Endothelial cell of umbilical vein (primary cell): ENCODE results near the gene OR51B2.

Experiments used
- CTCF ChIP-seq, 2 donors: IDR thresholded peaks; 1 replicate in 1 of 2; 2 replicates in 1 of 2; pipeline ENCODE4 v1.5.1; 2011; ENCODE audit warnings: low read length in 2 of 2, mild to moderate bottlenecking in 2 of 2, moderate library complexity in 2 of 2, control low read depth in 1 of 2, inconsistent platforms in 1 of 2, low read depth in 1 of 2; ENCODE audit not compliant: insufficient read depth in 1 of 2; ENCODE audit errors: extremely low read depth in 1 of 2
- MAX ChIP-seq: IDR thresholded peaks from 2 replicates; pipeline ENCODE4 v1.6.1; 2011; ENCODE audit not compliant: insufficient read depth, insufficient read length
- POLR2A ChIP-seq: IDR thresholded peaks from 2 replicates; pipeline ENCODE4 v1.6.1; 2012; ENCODE audit warnings: low read depth, mild to moderate bottlenecking, control low read depth, low read length
- POLR2AphosphoS5 ChIP-seq: IDR thresholded peaks from 2 replicates; pipeline ENCODE4 v1.6.1; 2012; ENCODE audit warnings: low read depth, mild to moderate bottlenecking, control low read depth, low read length, moderate library complexity; ENCODE audit not compliant: insufficient read depth

- TF ChIP-seq CTCF (IDR thresholded peaks at IDR 0.05; ENCODE audit: extremely low read depth in 1 of 2, insufficient read depth in 1 of 2, low read depth in 1 of 2, low read length in 2 of 2) (no peak), POLR2A (no peak), MAX (no peak), POLR2AphosphoS5 (no peak)
Observed at GRCh38 chr11:5276697-5277096, 47.4 kb downstream of the OR51B2 start.
